ENCODE results near the gene SND1.

Gene SND1

GRCh38 chr7:127840226-127840951, 188.4 kb downstream of the SND1 start:
- DNase-seq: no peak

GRCh38 chr7:127844165-127844564, 192.2 kb downstream of the SND1 start:
- no peak for DNase-seq

- DNase-seq: no peak
Observed at GRCh38 chr7:127844707-127845331, 192.8 kb downstream of the SND1 start.

GRCh38 chr7:127845522-127846214, 193.7 kb downstream of the SND1 start:
- DNase-seq: no peak

- DNase-seq: no peak
Observed at GRCh38 chr7:127847641-127848040, 195.6 kb downstream of the SND1 start.

GRCh38 chr7:127848241-127848640, 196.2 kb downstream of the SND1 start:
- no peak for DNase-seq

- DNase-seq: no peak
Observed at GRCh38 chr7:127850195-127850594, 198.2 kb downstream of the SND1 start.

GRCh38 chr7:127854383-127854782, 202.4 kb downstream of the SND1 start:
- no peak for DNase-seq

GRCh38 chr7:127857464-127857841, 205.5 kb downstream of the SND1 start:
- no peak for DNase-seq

- no peak for DNase-seq
Observed at GRCh38 chr7:127858091-127858914, 206.3 kb downstream of the SND1 start.

GRCh38 chr7:127858915-127859189, 206.9 kb downstream of the SND1 start:
- DNase-seq: no peak

GRCh38 chr7:127859330-127859729, 207.3 kb downstream of the SND1 start:
- no peak for DNase-seq

- DNase-seq: no peak
Observed at GRCh38 chr7:127862525-127862924, 210.5 kb downstream of the SND1 start.

- no peak for DNase-seq
Observed at GRCh38 chr7:127863082-127863481, 211.1 kb downstream of the SND1 start.

GRCh38 chr7:127865466-127865865, 213.5 kb downstream of the SND1 start:
- DNase-seq: no peak

- DNase-seq: no peak
Observed at GRCh38 chr7:127870231-127870907, 218.4 kb downstream of the SND1 start.

GRCh38 chr7:127871226-127871625, 219.2 kb downstream of the SND1 start:
- no peak for DNase-seq

- no peak for DNase-seq
Observed at GRCh38 chr7:127872122-127872521, 220.1 kb downstream of the SND1 start.

GRCh38 chr7:127873151-127873550, 221.2 kb downstream of the SND1 start:
- no peak for DNase-seq

GRCh38 chr7:127873715-127874636, 222.0 kb downstream of the SND1 start:
- no peak for DNase-seq

GRCh38 chr7:127874951-127875608, 223.1 kb downstream of the SND1 start:
- DNase-seq: no peak
